Sigmoid colon (tissue), 3 donors: ENCODE data around the gene GHRHR.

Experiments
- CTCF ChIP-seq, 4 experiments: fragments of 450-650 bp in 3 of 4; fragments of 200-600 bp in 1 of 4; IDR thresholded peaks; one replicate each; pipeline ENCODE4 v1.5.1; 2016 to 2019; ENCODE audit warnings: antibody characterized with exemption in 4 of 4, mild to moderate bottlenecking in 3 of 4, moderate library complexity in 2 of 4
- POLR2A ChIP-seq, 2 donors: fragments of 450-650 bp; IDR thresholded peaks; one replicate each; pipeline ENCODE4 v1.6.1; 2016; ENCODE audit warnings: antibody characterized with exemption in 2 of 2, mild to moderate bottlenecking in 2 of 2, moderate library complexity in 2 of 2

- TF ChIP-seq CTCF (IDR thresholded peaks at IDR 0.05) = no peak
- no peak for TF ChIP-seq POLR2A (IDR thresholded peaks at IDR 0.05)
Observed at GRCh38 chr7:30920584-30921539, 42.9 kb upstream of the GHRHR start.
